Raji (cell line): ENCODE measurements around the gene SYNGR4.

Source experiments
- POLR2A ChIP-seq: IDR thresholded peaks from 2 replicates; pipeline ENCODE4 v1.6.1; 2011; ENCODE audit warnings: low read depth, low read length, control low read depth; ENCODE audit not compliant: insufficient read depth

The SYNGR4 gene

DNA sequence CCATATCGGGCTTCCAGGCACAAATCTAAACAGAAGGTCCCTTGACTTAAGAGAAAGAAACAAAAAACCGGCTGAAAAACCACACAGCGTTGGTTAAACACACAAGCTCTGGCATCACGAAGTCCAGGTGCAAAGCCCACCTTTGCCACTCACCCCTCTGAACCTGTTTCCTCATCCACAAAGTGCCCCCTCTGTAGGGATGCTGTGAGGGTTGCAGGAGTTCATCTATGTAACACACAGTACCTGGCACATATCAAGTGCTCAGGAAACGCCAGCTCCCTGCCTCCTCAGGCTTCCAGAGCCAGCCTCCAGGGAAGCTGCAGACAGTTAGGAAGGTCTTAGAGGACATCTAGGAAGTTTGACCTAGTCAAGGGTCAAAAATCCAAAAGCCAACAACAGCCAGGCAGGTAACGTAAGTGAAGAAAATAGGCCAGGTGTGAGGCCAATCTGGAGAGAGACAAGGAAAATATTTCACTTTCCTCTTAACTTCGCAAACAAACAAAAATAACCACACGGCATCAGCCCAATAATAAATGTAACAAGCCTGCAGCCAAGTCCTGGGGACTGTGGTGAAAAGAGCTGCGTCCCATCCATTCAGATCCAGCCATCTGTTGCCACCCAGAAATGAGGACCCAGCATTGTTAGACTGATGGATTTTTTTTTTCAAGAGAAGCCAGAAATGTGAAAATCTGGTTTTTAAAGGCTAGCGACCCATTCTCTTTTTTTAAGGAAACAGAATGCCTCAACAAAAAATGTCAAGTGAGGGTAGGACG, 17.2 kb downstream of the SYNGR4 start:
- TF ChIP-seq POLR2A: no peak

DNA sequence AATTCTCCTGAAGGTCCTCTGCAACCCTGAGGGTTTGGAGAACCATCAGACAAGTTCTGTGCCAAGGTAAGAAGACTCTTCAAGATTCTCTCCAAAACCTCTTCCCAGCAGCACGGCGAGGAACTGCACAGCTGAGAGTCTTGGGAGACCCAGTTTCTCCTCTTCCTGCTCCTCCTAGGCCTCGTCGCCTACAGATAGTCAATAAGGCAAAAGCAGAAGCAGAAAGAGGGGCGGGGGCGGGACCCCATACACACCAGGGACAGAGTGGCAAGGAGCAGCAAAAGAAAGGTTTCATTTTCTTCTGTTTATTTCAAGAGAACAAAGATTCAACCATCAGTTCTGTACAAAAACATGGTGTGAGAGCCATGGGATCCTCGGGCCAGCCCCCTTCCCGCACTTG, 18.1 kb downstream of the SYNGR4 start:
- TF ChIP-seq POLR2A: no peak

DNA sequence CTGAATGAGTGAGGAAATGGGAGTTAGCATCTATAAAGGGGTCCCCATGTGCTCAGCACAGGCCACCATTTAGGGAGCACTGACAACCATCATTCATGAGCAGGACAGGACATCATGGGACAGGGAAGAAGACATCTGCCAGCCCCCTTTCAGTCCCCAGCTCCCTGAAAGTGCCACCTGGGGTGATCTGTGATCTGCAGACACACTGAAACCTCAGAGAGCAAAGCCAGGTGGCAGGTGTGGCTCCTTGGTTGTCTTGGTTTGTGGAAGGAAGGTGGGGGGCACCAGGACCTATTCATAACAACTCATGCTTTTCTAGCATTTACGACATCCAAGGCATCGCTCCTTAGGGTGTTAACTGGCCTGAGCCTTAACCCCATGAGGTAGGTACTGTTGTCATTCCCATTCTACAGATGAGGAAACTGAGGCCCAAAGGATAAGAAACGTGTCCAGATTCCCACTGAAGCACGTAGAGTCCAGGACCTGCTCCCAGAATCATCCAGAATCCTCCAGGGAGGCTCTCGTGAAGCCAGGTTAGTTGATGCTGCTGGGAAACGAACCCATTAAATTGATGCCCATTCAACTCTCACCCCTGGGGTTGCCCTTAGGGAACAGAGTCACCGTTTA, 21.4 kb downstream of the SYNGR4 start:
- TF ChIP-seq POLR2A: no peak

- no peak for TF ChIP-seq POLR2A
These were observed 22.8 kb downstream of the SYNGR4 start for GRCh38 chr19:48386981-48387380.

DNA sequence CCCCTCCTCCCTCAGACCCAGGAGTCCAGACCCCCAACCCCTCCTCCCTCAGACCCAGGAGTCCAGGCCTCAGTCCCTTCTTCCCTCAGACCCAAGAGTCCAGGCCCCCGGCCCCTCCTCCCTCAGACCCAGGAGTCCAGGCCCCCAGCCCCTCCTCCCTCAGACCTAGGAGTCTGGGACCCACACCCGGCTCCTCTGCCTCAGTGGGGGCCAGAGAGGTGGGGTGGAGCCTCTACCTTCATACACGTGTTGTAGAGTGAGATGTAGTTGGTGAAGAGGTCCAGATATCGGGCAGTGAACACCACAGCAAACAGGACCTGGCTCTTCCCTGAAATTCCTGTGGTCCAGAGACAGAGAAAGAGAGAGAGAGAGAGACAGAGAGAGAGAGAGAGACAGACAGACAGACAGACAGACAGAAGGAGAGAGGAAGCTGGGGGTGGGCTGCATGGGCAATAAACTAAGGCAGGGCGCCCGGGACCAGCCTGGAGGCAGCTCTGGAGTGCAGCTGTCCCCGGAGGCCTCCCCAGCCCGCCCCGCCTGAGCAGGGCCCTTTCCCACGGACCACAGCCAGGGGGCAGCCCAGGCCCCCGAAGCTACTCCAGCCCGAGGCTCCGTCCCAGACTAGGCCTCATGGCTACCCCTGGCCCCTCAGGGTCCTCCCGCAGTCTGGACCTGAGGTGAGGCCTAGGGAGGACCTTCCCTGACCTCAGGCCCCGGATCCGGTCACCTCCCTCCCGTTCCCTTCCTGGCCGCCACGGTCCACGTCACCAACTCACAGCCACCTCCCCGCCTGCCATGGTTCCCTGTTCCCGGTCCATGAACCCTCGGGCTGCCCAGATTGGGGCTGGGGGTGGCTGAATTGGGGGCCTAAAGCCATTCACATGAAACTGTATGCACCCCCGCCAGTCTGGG, 26.3 kb downstream of the SYNGR4 start:
- TF ChIP-seq POLR2A: peak; percentile 31; the same call in 1 of the 2 replicates

DNA sequence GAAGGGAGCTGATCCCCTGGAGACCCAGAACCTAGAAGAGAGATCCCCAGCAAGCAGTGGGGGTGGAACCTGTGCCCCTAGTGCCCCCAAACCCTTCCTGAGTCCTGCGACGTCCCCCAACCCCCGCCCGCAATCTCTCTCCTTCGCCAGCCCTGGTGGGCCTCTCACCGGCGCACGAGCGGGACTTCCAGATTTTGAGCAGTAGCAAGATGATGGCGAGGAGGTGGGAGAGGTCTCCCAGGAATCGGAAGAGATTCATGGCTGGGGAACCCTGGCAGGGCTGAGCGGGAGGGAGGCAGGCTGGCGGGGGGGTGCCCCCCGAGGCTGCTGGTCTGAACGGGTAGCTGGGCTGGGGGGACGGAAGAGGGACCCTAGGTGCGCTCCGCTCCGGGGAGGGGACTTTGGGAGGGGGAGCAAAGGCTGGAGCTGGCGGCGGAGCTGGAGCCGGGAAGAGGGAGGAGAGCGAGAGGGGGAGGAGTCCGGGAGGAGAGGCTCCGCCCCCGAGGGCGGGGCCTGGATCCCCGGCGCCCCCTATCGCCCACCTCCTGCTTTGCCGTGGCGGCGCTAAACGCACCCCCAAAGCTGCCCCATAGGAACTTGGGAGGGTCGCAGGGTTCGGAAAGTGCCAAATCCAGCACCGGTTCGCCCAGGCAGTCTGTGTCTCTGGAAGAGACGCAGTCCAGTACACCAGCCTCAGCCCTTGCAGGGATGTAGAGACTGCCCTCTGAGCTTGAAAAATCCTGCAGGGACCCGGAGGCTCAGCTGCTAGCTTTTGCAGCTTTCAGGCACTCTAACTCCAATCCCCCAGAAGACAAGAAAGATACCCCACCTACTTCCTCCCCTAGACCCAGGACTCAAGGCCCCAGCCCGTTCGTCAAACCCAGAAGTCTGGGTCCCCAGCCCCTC, 27.2 kb downstream of the SYNGR4 start, which contains the start of gene KDELR1:
KDELR1 (minus strand) TSS at position 452 of the 906 bp plus-strand sequence; CDS start at position 259, 193 bp downstream.
- TF ChIP-seq POLR2A: peak; percentile 53; the same call in 1 of the 2 replicates

DNA sequence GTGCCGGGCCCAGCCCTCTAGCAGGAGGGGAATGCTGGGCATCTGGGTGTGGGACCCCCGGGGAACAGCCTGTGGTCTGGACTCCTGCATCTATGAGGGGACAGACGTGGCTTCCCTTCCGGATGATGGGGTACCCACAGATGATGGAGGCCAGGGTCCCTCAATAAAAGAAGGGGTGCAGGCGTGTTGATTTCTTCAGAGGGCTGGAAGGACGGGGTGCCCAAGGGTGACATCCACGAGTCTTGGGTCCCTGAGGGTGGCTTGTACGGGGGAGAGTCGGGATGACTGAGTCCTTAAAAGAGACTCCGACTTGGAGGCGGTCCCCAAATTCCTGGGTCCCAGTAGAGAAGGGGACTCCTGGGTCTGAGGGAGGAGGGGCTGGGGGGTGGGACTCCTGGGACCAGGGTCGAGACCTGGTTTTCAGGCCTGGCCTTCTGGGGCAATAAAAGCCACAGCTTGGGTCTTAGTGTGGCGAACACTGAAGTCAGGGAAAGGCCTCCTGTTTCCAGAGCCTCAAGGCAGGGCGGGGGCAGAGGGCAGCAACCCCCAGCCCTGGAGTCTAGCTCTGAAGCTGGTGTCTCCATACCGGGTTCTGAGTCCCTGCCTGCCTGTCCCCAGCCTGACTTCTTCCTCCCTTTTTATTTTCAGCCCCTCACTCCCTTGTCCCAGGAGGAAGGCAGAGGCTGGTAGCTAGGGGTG, 28.8 kb downstream of the SYNGR4 start:
- TF ChIP-seq POLR2A: no peak

- no peak for TF ChIP-seq POLR2A
These were observed 29.6 kb downstream of the SYNGR4 start, which contains the start of gene GRIN2D for GRCh38 chr19:48393559-48394330. Gene GRIN2D, plus strand, starts transcription at chr19:48393668. Its CDS starts 4,725 bp downstream, at chr19:48398393.

DNA sequence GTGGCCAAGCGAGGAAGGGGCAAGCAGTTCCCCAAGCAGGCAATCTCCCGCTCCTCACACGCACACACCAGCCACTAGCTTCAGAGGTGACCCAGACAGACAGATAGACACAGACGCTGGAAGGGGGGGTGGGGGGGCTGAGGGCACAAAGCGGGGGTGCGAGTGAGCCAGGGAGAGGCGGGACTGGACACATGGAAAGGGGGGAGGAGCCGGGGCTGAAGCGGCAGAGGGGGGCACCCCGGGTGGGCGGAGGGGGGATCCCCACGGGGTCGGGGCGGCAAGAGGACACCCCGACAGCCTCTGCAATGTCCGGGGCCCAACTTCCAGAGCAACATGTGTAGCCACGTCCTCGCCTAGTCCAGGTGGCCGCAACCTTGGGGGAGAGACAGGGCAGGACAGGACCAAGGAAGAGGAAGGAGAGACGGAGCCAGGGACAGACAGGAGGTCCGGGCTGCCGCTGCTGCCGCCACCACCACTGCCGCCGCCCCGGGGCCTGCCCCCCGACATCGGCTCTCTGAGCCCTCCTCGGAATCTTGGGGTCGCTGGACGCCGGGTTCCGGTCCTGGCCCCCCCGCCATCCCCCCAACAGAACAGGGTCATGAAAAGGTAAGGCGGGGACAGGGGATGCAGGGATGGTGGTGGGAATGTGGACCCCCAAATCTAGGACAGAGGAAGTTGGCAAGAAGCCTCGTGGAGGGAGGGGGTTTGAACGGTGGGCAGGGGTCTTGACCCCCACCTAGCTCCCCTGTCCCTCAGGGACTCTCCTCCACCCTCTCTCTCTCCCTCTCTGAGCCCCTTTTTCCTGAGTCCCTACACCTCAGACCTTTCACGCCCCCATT, 30.4 kb downstream of the SYNGR4 start:
- no peak for TF ChIP-seq POLR2A

DNA sequence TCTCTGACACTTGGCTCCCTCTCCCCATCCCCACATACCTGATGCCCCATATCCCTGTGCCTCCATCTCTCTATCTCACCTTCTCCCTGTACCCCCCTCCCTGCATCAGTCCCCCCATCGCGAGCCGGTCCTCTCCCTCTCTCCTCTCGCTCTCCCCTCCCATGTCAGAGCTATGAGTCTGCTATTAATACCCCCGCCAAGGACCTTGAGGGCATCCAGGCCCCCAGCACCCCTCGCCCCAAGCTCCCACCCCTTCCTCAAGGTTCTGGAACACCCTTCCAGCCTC, 30.9 kb downstream of the SYNGR4 start:
- no peak for TF ChIP-seq POLR2A

GRCh38 chr19:48395499-48395898, 31.3 kb downstream of the SYNGR4 start:
- TF ChIP-seq POLR2A: no peak
